H1 (cell line): ENCODE measurements around the gene TGFBR2. TPM values are rescaled to one million over a fixed set of nuclear protein-coding genes. Genes with fewer than 3 reads are reported as not detected.

ENCODE experiments used
- EZH2 ChIP-seq: fragments of 200-600 bp; sonication (generic); IDR thresholded peaks from 2 replicates; pipeline ENCODE4 v1.7.1; 2012; ENCODE audit warnings: low read depth, mild to moderate bottlenecking, moderate library complexity, low read length, inconsistent platforms; ENCODE audit not compliant: severe bottlenecking
- polyA plus RNA-seq, 7 experiments: library from polyadenylated mRNA; depleted of rRNA in 3 of 7; stranded (reverse) in 5 of 7; unstranded in 2 of 7; fragments of >200 nt in 5 of 7; fragments of 200-250 nt in 2 of 7; gene quantifications; 1 replicate in 5 of 7; 2 replicates in 1 of 7; 4 replicates in 1 of 7; pipeline versions ENCODE4 v1.2.1 to v1.2.3, GENCODE V29; 2011 to 2013; ENCODE audit warnings: missing spikeins in 2 of 7, mixed read lengths in 2 of 7
- total RNA-seq: library from RNA; stranded (reverse); fragmentation: NEBNext Ultra II Directional; extraction: Animal tissue kit (Norgen Biotek cat#: 25700); gene quantifications from 2 replicates; pipeline ENCODE4 v1.2.1, GENCODE V29; 2021

TGFBR2 gene
- total and polyA plus RNA-seq, 2 of the 8 experiments (the other 6 are each of a cell fraction or from before 2014, with no cell fraction given): 4.2 to 7.4 TPM

DNA sequence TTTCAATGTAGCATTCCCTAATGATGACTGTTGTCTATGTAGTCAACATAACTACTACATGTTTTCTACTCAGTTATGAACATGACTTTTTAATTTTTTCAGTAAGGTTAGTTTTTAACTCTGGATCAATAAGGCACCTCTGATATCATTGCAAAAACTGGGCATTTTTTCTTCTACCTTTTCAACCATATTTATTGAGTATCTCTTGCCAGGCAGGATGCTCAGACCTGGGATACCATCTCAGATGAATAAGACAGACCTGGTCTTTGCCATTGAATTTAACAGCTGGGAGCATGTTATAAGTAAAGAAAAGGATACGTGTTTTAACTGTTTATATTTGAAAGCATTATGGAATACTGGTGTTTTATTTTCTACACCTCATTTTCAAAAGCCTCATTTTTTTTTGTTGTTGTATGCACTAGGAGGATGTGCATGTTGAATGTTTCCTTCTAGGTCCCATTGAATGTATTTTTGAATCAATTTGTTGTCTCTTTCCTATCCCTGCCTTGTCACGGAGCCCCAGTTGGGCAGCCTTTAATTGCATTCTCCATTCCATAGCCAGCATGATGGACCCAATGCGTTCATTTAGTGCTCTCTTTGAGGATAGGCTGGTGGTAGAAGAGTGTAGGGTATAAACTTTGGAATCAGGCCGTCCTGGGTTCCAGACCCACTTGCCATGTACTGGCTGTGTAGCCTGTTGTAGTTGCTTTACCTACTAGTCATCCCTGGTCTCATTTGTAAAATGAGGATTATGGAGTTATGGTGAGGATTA is 3.7 kb downstream of the TGFBR2 start (continued):
- no peak for TF ChIP-seq EZH2
- TF ChIP-seq, all 59 proteins: peak for 0
